Neural progenitor cell (in vitro differentiated cells): ENCODE measurements around the gene OR8U1.

Experiments used
- CTCF ChIP-seq: fragments of 200-600 bp; sonication (generic); IDR thresholded peaks from 2 replicates; pipeline ENCODE4 v1.5.1; 2017; ENCODE audit warnings: antibody characterized with exemption, mild to moderate bottlenecking
- EZH2 ChIP-seq: fragments of 200-600 bp; sonication (generic); IDR thresholded peaks from 2 replicates; pipeline ENCODE4 v1.6.1; 2017; ENCODE audit warnings: antibody characterized with exemption, mild to moderate bottlenecking, moderate library complexity
- EZH2phosphoT487 ChIP-seq: fragments of 200-600 bp; sonication (generic); IDR thresholded peaks from 2 replicates; pipeline ENCODE4 v1.6.1; 2017; ENCODE audit warnings: antibody characterized with exemption

GRCh38 chr11:56353991-56354390, 21.4 kb upstream of the OR8U1 start, which contains the start of gene OR8J1:
- TF ChIP-seq EZH2 (no peak), CTCF (no peak), EZH2phosphoT487 (no peak)
